ENCODE measurements around the gene SYP.
A peak's percentile ranks its signal among the peaks of the same experiment; 100 is the strongest.
"Not testable (repeated sequence)": the region's sequence is repeated elsewhere in the genome, so short reads cannot be mapped to it uniquely, and the experiment has no call there.

The SYP gene

DNA sequence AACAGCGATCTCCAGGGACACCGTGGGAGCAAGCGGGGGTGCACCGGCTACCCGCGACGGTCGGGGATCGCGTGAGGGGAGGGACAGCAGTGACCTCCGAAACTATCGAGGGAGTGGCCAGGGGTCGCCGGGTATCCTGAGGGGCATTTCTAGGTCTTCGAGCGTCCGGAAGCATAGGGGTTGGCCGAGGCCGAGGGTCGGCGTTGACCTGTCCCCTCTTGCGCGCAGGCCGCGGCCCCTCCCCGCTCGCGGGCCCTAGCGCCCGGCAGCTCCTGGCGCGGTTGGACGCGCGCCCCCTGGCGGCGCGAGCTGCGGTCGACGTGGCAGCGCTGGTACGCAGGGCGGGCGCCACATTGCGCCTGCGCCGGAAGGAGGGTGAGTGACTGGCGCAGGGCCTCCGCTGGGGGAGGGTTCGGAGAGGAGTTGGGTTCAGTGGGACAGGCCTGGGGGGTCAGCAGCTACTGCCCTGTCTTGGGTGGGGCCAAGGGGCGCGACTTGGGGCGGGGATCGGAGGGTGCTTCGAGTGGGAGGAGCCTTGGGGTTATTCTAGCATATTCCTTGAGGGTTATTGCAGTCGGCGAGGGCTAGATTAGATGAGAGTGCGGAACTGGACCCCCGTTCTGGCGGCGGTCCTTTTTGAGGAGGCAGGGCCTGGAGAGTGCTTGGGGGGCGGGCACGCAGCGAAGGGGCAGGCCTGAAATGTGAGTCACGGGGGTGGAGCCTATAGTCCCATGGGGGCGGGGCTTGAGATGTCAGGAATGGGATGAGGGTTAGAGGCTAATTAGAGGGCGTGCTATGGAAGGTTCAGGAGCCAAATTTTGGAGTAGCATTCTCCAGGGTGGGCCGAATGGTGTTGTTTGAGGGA lies 36.2 kb downstream of the SYP start:
- Histone ChIP-seq H3K4me3 (ENCODE audit: low read length) (peak overlapping the region; percentile 65), H3K9me3 (ENCODE audit: control insufficient read depth, low read depth, low read length) (no peaks in the 10 kb centered on the region), H3K27me3 (ENCODE audit: control insufficient read depth, insufficient read depth, low read length) (peaks cover 26% of the 10 kb centered on the region), H3K36me3 (ENCODE audit: control insufficient read depth, low read depth, low read length) (no peaks in the 10 kb centered on the region), H3K4me1 (ENCODE audit: control insufficient read depth, low read depth, low read length) (peaks cover 6% of the 10 kb centered on the region), H3K27ac (ENCODE audit: low read length) (no peak overlapping the region), H3K9ac (ENCODE audit: low read length) (peak overlapping the region; percentile 42)

DNA sequence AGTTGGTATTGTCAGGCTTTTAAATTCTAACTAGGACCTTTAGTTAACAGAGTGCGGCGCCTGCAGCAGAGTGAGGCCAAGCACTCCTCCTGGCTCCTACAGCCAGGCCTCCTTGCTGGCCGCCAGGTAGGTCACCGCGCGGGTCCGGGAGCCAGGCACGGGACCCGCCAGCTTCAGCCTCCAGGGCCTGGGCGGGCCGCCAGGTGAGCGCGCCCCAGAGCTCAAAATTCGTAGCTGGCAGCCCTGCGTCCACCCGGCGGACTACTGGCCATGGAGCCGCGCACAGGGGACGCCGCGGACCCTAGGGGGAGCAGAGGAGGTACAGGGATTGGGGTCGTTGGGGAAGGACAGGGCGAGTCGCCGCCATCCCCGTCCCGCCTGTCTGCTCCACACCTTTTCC lies 37.4 kb downstream of the SYP start, which contains the start of gene MAGIX:
TSS of gene MAGIX (plus strand) at position 139 of the 400 bp plus-strand sequence. CDS start at position 271, 132 bp downstream.
- Histone ChIP-seq H3K9ac (ENCODE audit: low read length) (no peak within 1 kb of the TSS), H3K36me3 (ENCODE audit: control insufficient read depth, low read depth, low read length) (no peaks in the 10 kb centered on the region), H3K27me3 (ENCODE audit: control insufficient read depth, insufficient read depth, low read length) (peaks cover 27% of the 10 kb centered on the region), H3K4me3 (ENCODE audit: low read length) (peak within 1 kb of the TSS; percentile 65), H3K27ac (ENCODE audit: low read length) (no peak within 1 kb of the TSS), H3K4me1 (ENCODE audit: control insufficient read depth, low read depth, low read length) (peaks cover 3% of the 10 kb centered on the region), H3K9me3 (ENCODE audit: control insufficient read depth, low read depth, low read length) (no peaks in the 10 kb centered on the region)

DNA sequence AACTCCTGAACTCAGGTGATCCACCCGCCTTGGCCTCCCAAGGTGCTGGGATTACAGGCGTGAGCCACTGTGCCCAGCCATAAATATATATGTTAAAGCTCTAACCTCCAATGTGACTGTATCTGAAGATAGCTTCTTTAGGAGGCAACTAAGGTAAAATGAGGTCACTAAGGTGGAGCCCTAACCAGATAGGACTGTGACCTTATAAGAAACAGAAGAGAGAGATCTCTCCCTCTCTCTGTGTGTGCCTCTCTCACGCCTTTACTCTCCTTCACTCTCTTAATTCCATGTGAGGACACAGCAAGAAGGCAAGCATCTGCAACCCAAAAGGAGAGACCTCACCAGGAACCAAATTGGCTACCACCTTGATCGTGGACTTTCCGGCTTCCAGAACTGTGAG lies 38.4 kb downstream of the SYP start:
- no peak overlapping the region for H3K9ac ChIP-seq (ENCODE audit: low read length)
- H3K4me3 ChIP-seq (ENCODE audit: low read length), result no peak overlapping the region
- no peaks in the 10 kb centered on the region for H3K9me3 ChIP-seq (ENCODE audit: control insufficient read depth, low read depth, low read length)
- no peak overlapping the region for H3K27ac ChIP-seq (ENCODE audit: low read length)
- no peaks in the 10 kb centered on the region for H3K4me1 ChIP-seq (ENCODE audit: control insufficient read depth, low read depth, low read length)
- H3K27me3 ChIP-seq (ENCODE audit: control insufficient read depth, insufficient read depth, low read length), result peaks cover 27% of the 10 kb centered on the region
- H3K36me3 ChIP-seq (ENCODE audit: control insufficient read depth, low read depth, low read length), result no peaks in the 10 kb centered on the region

DNA sequence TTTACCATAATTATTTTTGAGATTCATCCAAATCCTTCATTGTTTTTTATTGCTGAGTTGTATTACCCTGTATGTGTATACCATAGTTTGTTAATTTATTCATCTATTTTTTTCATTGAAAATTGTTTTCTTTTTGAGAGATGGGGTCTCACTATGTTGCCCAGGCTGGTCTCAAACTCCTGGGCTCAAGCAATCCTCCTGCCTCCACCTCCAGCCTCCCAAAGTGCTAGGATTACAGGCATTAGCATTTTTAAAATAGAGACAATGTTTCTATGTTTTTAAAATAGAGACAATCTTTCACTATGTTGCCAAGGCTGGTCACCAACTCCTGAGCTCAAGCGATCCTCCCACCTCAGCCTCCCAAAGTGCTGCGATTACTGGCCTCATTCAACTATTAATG lies 39.1 kb downstream of the SYP start:
- no peaks in the 10 kb centered on the region for H3K36me3 ChIP-seq (ENCODE audit: control insufficient read depth, low read depth, low read length)
- no peak overlapping the region for H3K4me3 ChIP-seq (ENCODE audit: low read length)
- H3K27ac ChIP-seq (ENCODE audit: low read length), result no peak overlapping the region
- peaks cover 27% of the 10 kb centered on the region for H3K27me3 ChIP-seq (ENCODE audit: control insufficient read depth, insufficient read depth, low read length)
- no peaks in the 10 kb centered on the region for H3K4me1 ChIP-seq (ENCODE audit: control insufficient read depth, low read depth, low read length)
- H3K9me3 ChIP-seq (ENCODE audit: control insufficient read depth, low read depth, low read length), result no peaks in the 10 kb centered on the region
- H3K9ac ChIP-seq (ENCODE audit: low read length), result no peak overlapping the region

DNA sequence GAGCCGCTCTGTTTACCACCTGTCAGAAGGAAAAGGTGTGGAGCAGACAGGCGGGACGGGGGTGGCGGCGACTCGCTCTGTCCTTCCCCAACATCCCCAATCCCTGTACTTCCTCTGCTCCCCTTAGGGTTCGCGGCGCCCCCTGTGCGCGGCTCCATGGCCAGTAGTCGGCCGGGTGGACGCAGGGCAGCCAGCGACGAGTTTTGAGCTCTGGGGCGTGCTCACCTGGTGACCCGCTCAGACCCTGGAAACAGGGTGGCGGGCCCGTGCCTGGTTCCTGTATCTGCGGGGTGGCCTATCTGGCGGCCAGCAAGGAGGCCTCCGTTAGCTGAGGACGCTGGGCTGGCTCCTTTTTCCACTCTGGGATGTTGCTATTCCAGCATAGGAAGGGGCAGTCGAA lies 42.8 kb downstream of the SYP start:
- Histone ChIP-seq H3K4me1 (ENCODE audit: control insufficient read depth, low read depth, low read length) (no peaks in the 10 kb centered on the region), H3K4me3 (ENCODE audit: low read length) (no peak overlapping the region), H3K9ac (ENCODE audit: low read length) (no peak overlapping the region), H3K27me3 (ENCODE audit: control insufficient read depth, insufficient read depth, low read length) (peaks cover 14% of the 10 kb centered on the region), H3K27ac (ENCODE audit: low read length) (no peak overlapping the region), H3K36me3 (ENCODE audit: control insufficient read depth, low read depth, low read length) (no peaks in the 10 kb centered on the region), H3K9me3 (ENCODE audit: control insufficient read depth, low read depth, low read length) (no peaks in the 10 kb centered on the region)

DNA sequence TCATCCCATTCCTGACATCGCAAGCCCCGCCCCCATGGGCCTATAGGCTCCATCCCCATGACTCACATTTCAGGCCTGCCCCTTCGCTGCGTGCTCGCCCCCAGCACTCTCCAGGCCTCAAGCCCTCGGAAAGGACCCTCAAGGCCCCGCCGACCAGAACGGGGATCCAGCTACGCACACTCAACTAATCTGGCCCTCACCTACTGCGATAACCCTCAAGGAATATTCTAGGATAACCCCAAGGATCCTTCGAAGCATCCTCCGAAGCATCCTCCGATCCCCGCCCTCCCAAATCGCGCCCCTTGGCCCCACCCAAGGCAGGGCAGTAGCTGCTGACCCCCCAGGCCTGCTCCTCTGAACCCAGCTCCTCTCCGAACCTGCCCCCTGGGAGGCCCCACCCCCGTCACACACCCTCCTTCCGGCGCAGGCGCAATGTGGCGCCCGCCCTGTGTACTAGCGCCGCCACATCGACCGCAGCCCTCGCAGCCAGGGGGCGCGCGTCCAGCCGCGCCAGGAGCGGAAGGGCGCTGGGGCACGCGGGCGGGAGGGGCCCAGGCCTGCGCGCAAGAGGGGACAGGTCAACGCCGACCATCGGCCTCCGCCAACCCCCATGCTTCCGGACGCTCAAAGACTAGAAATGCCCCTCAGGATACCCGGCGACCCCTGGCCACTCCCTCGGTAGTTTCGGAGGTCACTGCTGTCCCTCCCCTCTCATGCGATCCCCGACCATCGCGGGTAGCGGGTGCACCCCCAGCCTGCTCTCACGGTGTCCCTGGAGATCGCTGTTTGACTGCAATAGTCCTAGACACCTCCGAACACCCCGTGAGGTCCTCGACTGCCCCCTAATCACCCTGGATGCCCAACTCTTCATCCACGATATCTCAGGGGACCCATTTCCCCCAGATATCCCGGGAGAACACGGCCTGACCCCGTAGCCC lies 43.8 kb downstream of the SYP start:
- H3K27ac ChIP-seq (ENCODE audit: low read length), result no peak overlapping the region
- H3K4me1 ChIP-seq (ENCODE audit: control insufficient read depth, low read depth, low read length), result no peaks in the 10 kb centered on the region
- peaks cover 5% of the 10 kb centered on the region for H3K27me3 ChIP-seq (ENCODE audit: control insufficient read depth, insufficient read depth, low read length)
- no peaks in the 10 kb centered on the region for H3K36me3 ChIP-seq (ENCODE audit: control insufficient read depth, low read depth, low read length)
- H3K9ac ChIP-seq (ENCODE audit: low read length), result peak overlapping the region; percentile 62
- no peaks in the 10 kb centered on the region for H3K9me3 ChIP-seq (ENCODE audit: control insufficient read depth, low read depth, low read length)
- H3K4me3 ChIP-seq (ENCODE audit: low read length), result peak overlapping the region; percentile 78

DNA sequence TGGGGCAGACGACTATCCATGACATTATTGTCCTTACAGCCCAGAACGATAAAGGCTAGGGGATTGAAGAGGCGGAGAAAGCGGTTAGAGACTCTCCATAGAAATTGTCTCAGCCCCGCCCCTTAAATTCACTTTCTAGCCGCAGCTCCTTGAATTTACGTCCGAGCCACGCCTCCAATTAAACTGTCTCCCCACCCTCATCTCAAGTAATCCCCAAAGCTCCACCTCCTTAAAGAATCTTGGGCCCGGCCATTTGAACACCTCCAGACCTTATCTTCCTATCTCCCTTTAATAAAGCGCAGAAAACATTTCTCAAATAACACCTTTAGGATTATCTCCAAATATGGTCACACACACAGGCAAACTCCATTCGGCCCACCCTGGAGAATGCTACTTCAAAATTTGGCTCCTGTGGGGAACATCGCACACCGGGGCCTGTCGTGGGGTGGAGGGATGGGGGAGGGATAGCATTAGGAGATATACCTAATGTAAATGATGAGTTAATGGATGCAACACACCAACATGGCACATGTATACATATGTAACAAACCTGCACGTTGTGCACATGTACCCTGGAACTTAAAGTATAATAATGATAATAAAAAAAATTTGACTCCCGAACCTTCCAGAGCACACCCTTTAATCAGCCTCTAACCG lies 44.6 kb downstream of the SYP start:
- peaks cover 5% of the 10 kb centered on the region for H3K27me3 ChIP-seq (ENCODE audit: control insufficient read depth, insufficient read depth, low read length)
- no peaks in the 10 kb centered on the region for H3K9me3 ChIP-seq (ENCODE audit: control insufficient read depth, low read depth, low read length)
- H3K4me1 ChIP-seq (ENCODE audit: control insufficient read depth, low read depth, low read length), result no peaks in the 10 kb centered on the region
- no peak overlapping the region for H3K27ac ChIP-seq (ENCODE audit: low read length)
- peak overlapping the region; percentile 78 for H3K4me3 ChIP-seq (ENCODE audit: low read length)
- H3K9ac ChIP-seq (ENCODE audit: low read length), result no peak overlapping the region
- H3K36me3 ChIP-seq (ENCODE audit: control insufficient read depth, low read depth, low read length), result no peaks in the 10 kb centered on the region

DNA sequence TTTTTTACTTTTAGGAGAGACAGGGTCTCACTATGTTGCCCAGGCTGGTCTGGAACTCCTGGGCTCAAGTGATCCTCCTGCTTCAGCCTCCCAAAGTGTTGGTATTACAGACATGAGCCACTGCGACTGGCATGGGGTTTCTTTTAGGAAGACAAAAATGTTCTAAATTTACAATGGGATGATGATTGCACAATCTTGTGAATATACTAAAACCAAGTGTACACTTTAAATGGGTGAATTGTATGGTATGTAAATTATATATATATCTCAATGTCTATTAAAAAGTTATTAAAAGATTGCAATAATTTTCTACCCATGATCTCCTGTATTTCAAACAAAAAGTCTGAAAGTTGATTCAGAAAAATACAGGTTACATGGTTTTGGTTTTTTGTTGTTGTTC lies 46.5 kb downstream of the SYP start:
- Histone ChIP-seq H3K27me3 (ENCODE audit: control insufficient read depth, insufficient read depth, low read length) (no peaks in the 10 kb centered on the region), H3K27ac (ENCODE audit: low read length) (no peak overlapping the region), H3K9ac (ENCODE audit: low read length) (no peak overlapping the region), H3K9me3 (ENCODE audit: control insufficient read depth, low read depth, low read length) (no peaks in the 10 kb centered on the region), H3K4me3 (ENCODE audit: low read length) (no peak overlapping the region), H3K4me1 (ENCODE audit: control insufficient read depth, low read depth, low read length) (no peaks in the 10 kb centered on the region), H3K36me3 (ENCODE audit: control insufficient read depth, low read depth, low read length) (no peaks in the 10 kb centered on the region)

DNA sequence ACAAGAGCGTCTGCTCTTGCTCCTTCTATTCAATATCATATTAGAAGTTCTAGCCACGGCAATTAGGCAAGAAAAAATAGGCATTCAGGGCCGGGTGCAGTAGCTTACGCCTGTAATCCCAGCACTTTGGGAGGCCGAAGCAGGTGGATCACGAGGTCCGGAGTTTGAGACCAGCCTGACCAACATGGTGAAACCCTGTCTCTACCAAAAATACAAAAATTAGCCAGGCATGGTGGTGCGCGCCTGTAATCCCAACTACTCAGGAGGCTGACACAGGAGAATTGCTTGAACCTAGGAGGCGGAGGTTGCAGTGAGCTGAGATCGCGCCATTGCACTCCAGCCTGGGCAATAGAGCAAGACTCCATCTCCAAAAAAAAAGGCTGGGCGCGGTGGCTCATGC lies 50.7 kb downstream of the SYP start:
- not testable (repeated sequence) for H3K9me3 ChIP-seq (ENCODE audit: control insufficient read depth, low read depth, low read length); H3K9ac ChIP-seq (ENCODE audit: low read length); H3K4me3 ChIP-seq (ENCODE audit: low read length); H3K27ac ChIP-seq (ENCODE audit: low read length); H3K27me3 ChIP-seq (ENCODE audit: control insufficient read depth, insufficient read depth, low read length); H3K4me1 ChIP-seq (ENCODE audit: control insufficient read depth, low read depth, low read length); H3K36me3 ChIP-seq (ENCODE audit: control insufficient read depth, low read depth, low read length)

DNA sequence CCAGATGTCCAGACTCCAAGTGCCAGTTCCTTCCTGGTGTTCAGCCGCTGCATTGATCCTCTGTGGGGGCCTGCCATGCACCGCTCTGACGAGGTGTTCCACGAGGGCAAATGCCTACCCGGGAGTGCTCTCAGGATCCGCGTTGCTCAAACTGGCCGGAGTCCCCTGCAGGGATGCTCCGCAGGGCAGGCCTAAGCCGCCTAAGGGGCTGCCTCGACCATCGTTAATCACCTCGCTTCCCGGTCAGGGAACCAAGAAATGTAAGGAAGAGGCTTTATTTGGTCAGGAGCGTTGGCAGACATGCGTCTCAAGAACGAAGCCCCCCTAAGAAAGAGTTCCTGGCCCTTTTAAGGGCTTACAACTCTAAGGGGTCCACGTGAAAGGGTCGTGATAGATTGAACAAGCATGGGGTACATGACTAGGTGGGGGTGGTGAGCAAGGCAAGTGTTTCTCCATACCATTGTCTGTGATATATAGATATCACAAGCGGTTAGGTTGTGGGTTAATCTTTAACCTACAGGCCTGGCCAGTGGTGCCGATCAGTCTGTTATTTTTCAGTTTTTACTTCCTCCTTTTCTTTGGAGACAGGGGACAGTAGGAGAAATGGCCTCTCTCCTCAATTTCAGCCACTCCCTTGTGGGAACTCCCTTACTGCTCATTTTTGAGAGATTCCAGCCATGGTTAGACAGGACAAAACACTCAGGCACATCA lies 51.4 kb downstream of the SYP start:
- H3K36me3 ChIP-seq (ENCODE audit: control insufficient read depth, low read depth, low read length); H3K9me3 ChIP-seq (ENCODE audit: control insufficient read depth, low read depth, low read length); H3K4me3 ChIP-seq (ENCODE audit: low read length); H3K27me3 ChIP-seq (ENCODE audit: control insufficient read depth, insufficient read depth, low read length); H3K4me1 ChIP-seq (ENCODE audit: control insufficient read depth, low read depth, low read length); H3K27ac ChIP-seq (ENCODE audit: low read length); H3K9ac ChIP-seq (ENCODE audit: low read length): not testable (repeated sequence)

DNA sequence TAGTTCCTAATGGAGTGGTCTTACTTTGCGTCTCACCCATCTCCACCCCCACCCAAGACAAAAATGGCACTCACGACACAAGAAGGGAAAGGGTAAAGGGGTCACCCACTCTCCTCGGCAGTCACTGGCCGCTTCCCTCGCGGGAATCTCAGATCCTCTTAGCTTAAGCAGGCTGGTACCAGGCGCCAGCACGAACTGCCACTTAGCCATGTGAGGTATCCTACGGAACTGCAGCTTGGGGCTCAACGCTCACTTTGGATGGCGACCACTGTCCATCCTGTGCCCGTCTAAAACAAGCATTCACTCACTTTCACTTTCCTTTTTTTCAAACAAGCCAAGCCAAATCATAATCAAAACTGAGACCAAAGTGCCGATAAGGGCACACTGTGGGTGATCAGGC lies 52.1 kb downstream of the SYP start:
- Histone ChIP-seq H3K4me3 (ENCODE audit: low read length) (no peak overlapping the region), H3K27me3 (ENCODE audit: control insufficient read depth, insufficient read depth, low read length) (no peaks in the 10 kb centered on the region), H3K27ac (ENCODE audit: low read length) (no peak overlapping the region), H3K9me3 (ENCODE audit: control insufficient read depth, low read depth, low read length) (no peaks in the 10 kb centered on the region), H3K36me3 (ENCODE audit: control insufficient read depth, low read depth, low read length) (no peaks in the 10 kb centered on the region), H3K4me1 (ENCODE audit: control insufficient read depth, low read depth, low read length) (no peaks in the 10 kb centered on the region), H3K9ac (ENCODE audit: low read length) (no peak overlapping the region)

Data from iPS-18a (cell line).